Type B pancreatic cell (in vitro differentiated cells): Measurements from ENCODE around the gene TRABD. TPM values are rescaled to one million over a fixed set of nuclear protein-coding genes. Genes with fewer than 3 reads are reported as not detected.
A peak's percentile ranks its signal among the peaks of the same experiment; 100 is the strongest.

Experiments used
- DNase-seq: peaks from one replicate; pipeline ENCODE4 v3.0.0; 2021; ENCODE audit warnings: mixed read lengths; ENCODE audit not compliant: unreplicated experiment; ENCODE audit errors: extremely low spot score
- H3K27ac Mint-ChIP-seq: 2 replicates; pipeline ENCODE4 v1.8.0; 2021; ENCODE audit warnings: mild to moderate bottlenecking, mixed read lengths
- H3K27me3 Mint-ChIP-seq: 2 replicates; pipeline ENCODE4 v1.8.0; 2021; ENCODE audit warnings: mixed read lengths
- H3K36me3 Mint-ChIP-seq: 2 replicates; pipeline ENCODE4 v1.8.0; 2021; ENCODE audit warnings: mixed read lengths
- H3K4me1 Mint-ChIP-seq: one replicate; pipeline ENCODE4 v1.8.0; 2021; ENCODE audit warnings: mixed read lengths; ENCODE audit not compliant: unreplicated experiment
- H3K4me3 Mint-ChIP-seq: 2 replicates; pipeline ENCODE4 v1.8.0; 2021; ENCODE audit warnings: mild to moderate bottlenecking, mixed read lengths
- H3K9me3 Mint-ChIP-seq: 2 replicates; pipeline ENCODE4 v1.8.0; 2021; ENCODE audit warnings: mixed read lengths
- CTCF ChIP-seq: fragments of 200-600 bp; sonication (generic); conservative IDR thresholded peaks from 2 replicates; pipeline ENCODE4 v1.5.0; 2021; ENCODE audit warnings: antibody characterized with exemption, mild to moderate bottlenecking
- total RNA-seq: library from RNA; stranded (reverse); gene quantifications from 2 replicates; pipeline ENCODE4 v1.2.1, GENCODE V29; 2021; ENCODE audit warnings: low replicate concordance

The TRABD gene
- total RNA-seq, 1 donor from 2014 or later = 37.7 TPM

GRCh38 chr22:50150161-50151129, 35.3 kb upstream of the TRABD start:
- Mint-ChIP-seq H3K27ac (no peak overlapping the region), H3K4me1 (peaks cover 14% of the 10 kb centered on the region), H3K36me3 (no peaks in the 10 kb centered on the region), H3K4me3 (no peak overlapping the region), H3K27me3 (peaks cover 8% of the 10 kb centered on the region), H3K9me3 (no peaks in the 10 kb centered on the region)
- TF ChIP-seq CTCF = no peak
- no peak for DNase-seq

GRCh38 chr22:50151571-50152537, 33.9 kb upstream of the TRABD start:
- Mint-ChIP-seq H3K9me3 (no peaks in the 10 kb centered on the region), H3K27ac (no peak overlapping the region), H3K4me1 (peaks cover 2% of the 10 kb centered on the region), H3K4me3 (no peak overlapping the region), H3K27me3 (peaks cover 6% of the 10 kb centered on the region), H3K36me3 (no peaks in the 10 kb centered on the region)
- TF ChIP-seq CTCF = no peak
- no peak for DNase-seq

DNA sequence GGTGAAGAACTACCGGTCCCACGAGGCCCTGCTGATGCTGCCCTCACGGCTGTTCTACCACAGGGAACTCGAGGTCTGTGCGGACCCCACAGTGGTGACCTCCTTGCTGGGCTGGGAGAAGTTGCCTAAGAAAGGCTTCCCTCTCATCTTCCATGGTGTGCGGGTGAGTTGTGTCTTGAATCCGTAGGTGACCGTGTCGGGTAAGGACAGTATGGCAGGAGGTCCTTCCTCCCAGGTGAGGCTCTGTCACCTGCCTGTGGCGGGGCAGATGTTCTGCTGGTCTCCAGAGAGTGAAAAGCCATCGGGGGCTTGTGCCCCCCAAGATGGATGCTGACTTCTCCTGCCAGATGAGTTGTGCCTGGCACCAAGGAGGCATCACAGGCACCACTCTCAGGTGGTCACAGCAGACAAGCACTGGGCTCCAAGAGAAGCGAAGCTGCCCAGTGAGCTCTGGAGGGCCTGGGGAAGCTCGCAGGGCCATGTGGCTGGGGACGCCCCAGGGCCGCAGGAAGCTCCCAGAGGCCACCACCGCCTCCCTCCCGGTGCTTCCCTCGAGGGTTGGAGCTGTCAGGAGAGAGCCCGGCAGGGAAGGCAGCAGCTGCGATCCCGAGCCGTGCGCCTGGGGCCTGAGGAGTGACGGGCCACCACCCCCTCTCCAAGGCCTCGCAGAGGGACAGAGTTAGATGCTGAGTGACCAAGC, 32.5 kb upstream of the TRABD start:
- Mint-ChIP-seq H3K9me3 (no peaks in the 10 kb centered on the region), H3K27me3 (peaks cover 18% of the 10 kb centered on the region), H3K4me3 (no peak overlapping the region), H3K27ac (no peak overlapping the region), H3K36me3 (no peaks in the 10 kb centered on the region), H3K4me1 (no peaks in the 10 kb centered on the region)
- TF ChIP-seq CTCF = no peak
- DNase-seq = no peak

- Mint-ChIP-seq H3K27ac (no peak overlapping the region), H3K27me3 (peaks cover 22% of the 10 kb centered on the region)
- TF ChIP-seq CTCF = no peak
Observed at GRCh38 chr22:50153756-50154140, 32.0 kb upstream of the TRABD start.

DNA sequence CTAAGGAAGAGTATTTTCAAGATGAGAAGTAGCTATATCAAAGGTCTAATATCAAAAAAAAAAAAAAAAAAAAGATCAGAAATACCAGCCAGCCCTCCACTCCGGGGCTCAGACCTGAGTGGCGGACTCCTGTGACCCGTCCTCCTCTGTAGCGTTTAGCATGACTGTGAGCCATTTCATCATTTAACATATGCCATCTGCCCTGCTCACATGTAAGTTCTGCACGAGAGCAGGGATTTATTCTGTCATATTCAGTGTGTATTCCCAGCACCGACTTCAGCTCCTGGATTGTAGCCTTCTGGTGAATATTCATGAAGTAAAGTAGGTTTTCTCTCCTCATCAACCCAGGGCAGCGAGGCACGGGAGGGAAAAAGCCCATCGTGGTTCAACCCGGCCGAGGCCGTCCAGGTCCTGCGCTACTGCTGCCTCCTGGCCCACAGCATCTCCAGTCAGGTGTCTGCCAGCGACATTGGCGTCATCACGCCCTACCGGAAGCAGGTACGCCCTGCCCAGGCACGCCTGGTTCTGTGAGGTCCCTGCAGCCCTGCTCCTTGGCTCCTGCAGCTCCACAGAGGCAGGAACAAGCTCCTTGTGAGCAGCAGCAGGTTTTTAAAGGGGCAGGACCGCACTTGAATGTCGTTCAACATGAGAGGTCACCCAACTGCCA, 27.9 kb upstream of the TRABD start:
- peaks cover 29% of the 10 kb centered on the region for H3K27me3 Mint-ChIP-seq
- no peaks in the 10 kb centered on the region for H3K36me3 Mint-ChIP-seq
- no peaks in the 10 kb centered on the region for H3K9me3 Mint-ChIP-seq
- DNase-seq = peak; percentile 68
- H3K27ac Mint-ChIP-seq = no peak overlapping the region
- H3K4me1 Mint-ChIP-seq = no peaks in the 10 kb centered on the region
- TF ChIP-seq CTCF = no peak
- H3K4me3 Mint-ChIP-seq = no peak overlapping the region

More at GRCh38 chr22:50153756-50154140, 32.0 kb upstream of the TRABD start:
- Mint-ChIP-seq H3K9me3 (no peaks in the 10 kb centered on the region), H3K4me3 (no peak overlapping the region), H3K4me1 (no peaks in the 10 kb centered on the region), H3K36me3 (no peaks in the 10 kb centered on the region)
- DNase-seq = no peak
